ENCODE measurements around the gene AGBL1. TPM values are rescaled to one million over a fixed set of nuclear protein-coding genes. Genes with fewer than 3 reads are reported as not detected.

Gene AGBL1
- total and polyA plus RNA-seq, 2 donors (not counting 3 experiments of a cell fraction or from before 2014, with no cell fraction given), result not detected

- dilution Hi-C loops (cut with MboI; ENCODE audit: extremely low pct_ligation_motif_present, low sequenced_read_pairs), result no loop called here
Observed at GRCh38 chr15:86316726-86317383, 237.2 kb downstream of the AGBL1 start.

More at GRCh38 chr15:86316726-86317383, 237.2 kb downstream of the AGBL1 start:
- intact Hi-C loops (cut with micrococcal nuclease), result no loop called here
- no peak for TF ChIP-seq POLR2AphosphoS5 (IDR thresholded peaks at IDR 0.05; ENCODE audit: insufficient read depth, low read depth, low read length)
- no peak for TF ChIP-seq CTCF (IDR thresholded peaks at IDR 0.05; ENCODE audit: extremely low read depth in 1 of 2, insufficient read depth in 1 of 2, low read depth in 1 of 2, low read length in 2 of 2)
- no peak for TF ChIP-seq FOS (IDR thresholded peaks at IDR 0.05; ENCODE audit: borderline replicate concordance, insufficient read depth, low read length)
- TF ChIP-seq POLR2A (IDR thresholded peaks at IDR 0.05; ENCODE audit: low read depth, low read length), result no peak
- TF ChIP-seq MYC (IDR thresholded peaks at IDR 0.05; ENCODE audit: low read depth, low read length), result no peak
- no peak for TF ChIP-seq JUN (IDR thresholded peaks at IDR 0.05; ENCODE audit: borderline replicate concordance, insufficient read depth, insufficient read length, low read depth)
- TF ChIP-seq MAX (IDR thresholded peaks at IDR 0.05; ENCODE audit: insufficient read depth, insufficient read length), result no peak
- H2AFZ ChIP-seq (ENCODE audit: low read depth, low read length), result no peak overlapping the region
- peaks cover under 1% of the 10 kb centered on the region for H3K9me3 ChIP-seq (replicated peaks; ENCODE audit: control insufficient read depth, insufficient read depth, low read length)
- H3K27me3 ChIP-seq (ENCODE audit: control insufficient read depth in 2 of 2, insufficient read depth in 2 of 2, low read length in 2 of 2), result no peaks in the 10 kb centered on the region
- no peaks in the 10 kb centered on the region for H3K36me3 ChIP-seq (ENCODE audit: control insufficient read depth in 2 of 2, extremely low read depth in 1 of 2, insufficient read depth in 2 of 2, low read length in 2 of 2)
- H3K4me3 ChIP-seq (replicated peaks in 1 of 3; ENCODE audit: insufficient read depth in 1 of 3, low read depth in 1 of 3, low read length in 3 of 3), result no peak overlapping the region
- DNase-seq (ENCODE audit: low read depth, low spot score) (no peak), FAIRE-seq (no peak)
- no peaks in the 10 kb centered on the region for H3K79me2 ChIP-seq (ENCODE audit: control insufficient read depth, insufficient read depth, low read length)
- no TSS peak for BruUV-seq (replicated peaks)
- no peaks in the 10 kb centered on the region for H3K9me1 ChIP-seq (replicated peaks; ENCODE audit: control insufficient read depth, extremely low read depth, insufficient read depth, low read length)
- POLR2A ChIA-PET, result no interaction called here
- CTCF ChIA-PET, result no interaction called here
- no peak overlapping the region for H3K27ac ChIP-seq (ENCODE audit: insufficient read depth, low read depth, low read length)
- H4K20me1 ChIP-seq (replicated peaks; ENCODE audit: control insufficient read depth, extremely low read depth, insufficient read depth, low read length), result no peaks in the 10 kb centered on the region
- H3K4me2 ChIP-seq (ENCODE audit: insufficient read depth, low read length), result no peak overlapping the region
- H3K4me1 ChIP-seq (ENCODE audit: control insufficient read depth, extremely low read depth, insufficient read depth, low read length), result no peaks in the 10 kb centered on the region
- no peak overlapping the region for H3K9ac ChIP-seq (replicated peaks; ENCODE audit: extremely low read depth, insufficient read depth, low read length)

Measured in endothelial cell of umbilical vein (primary cell).